ENCODE results near the gene CRIP1.

The CRIP1 gene

GRCh38 chr14:105446971-105447370 is 39.7 kb upstream of the CRIP1 start:
- DNase-seq (ENCODE audit: insufficient read length, low spot score) (no peak), FAIRE-seq (no peak)
- no peak for TF ChIP-seq POLR2A (IDR thresholded peaks at IDR 0.05; ENCODE audit: low read depth, low read length)

GRCh38 chr14:105447651-105448640 is 38.7 kb upstream of the CRIP1 start:
- DNase-seq (ENCODE audit: insufficient read length, low spot score), result no peak
- no peak for TF ChIP-seq POLR2A (IDR thresholded peaks at IDR 0.05; ENCODE audit: low read depth, low read length)
- FAIRE-seq, result no peak

GRCh38 chr14:105448706-105449111 is 38.0 kb upstream of the CRIP1 start:
- no peak for TF ChIP-seq POLR2A (IDR thresholded peaks at IDR 0.05; ENCODE audit: low read depth, low read length)
- FAIRE-seq, result no peak
- peak; percentile 75 for DNase-seq (ENCODE audit: insufficient read length, low spot score)

- DNase-seq (ENCODE audit: insufficient read length, low spot score) (no peak), FAIRE-seq (no peak)
- no peak for TF ChIP-seq POLR2A (IDR thresholded peaks at IDR 0.05; ENCODE audit: low read depth, low read length)
Measured at GRCh38 chr14:105449276-105450122, 37.2 kb upstream of the CRIP1 start.

GRCh38 chr14:105450123-105450505 is 36.6 kb upstream of the CRIP1 start:
- TF ChIP-seq POLR2A (IDR thresholded peaks at IDR 0.05; ENCODE audit: low read depth, low read length), result no peak
- DNase-seq (ENCODE audit: insufficient read length, low spot score) (no peak), FAIRE-seq (no peak)

GRCh38 chr14:105450864-105451720 is 35.6 kb upstream of the CRIP1 start:
- FAIRE-seq, result no peak

GRCh38 chr14:105452963-105453362 is 33.7 kb upstream of the CRIP1 start:
- FAIRE-seq, result no peak
- DNase-seq (ENCODE audit: insufficient read length, low spot score), result no peak
- no peak for TF ChIP-seq POLR2A (IDR thresholded peaks at IDR 0.05; ENCODE audit: low read depth, low read length)

More at GRCh38 chr14:105450864-105451720, 35.6 kb upstream of the CRIP1 start:
- TF ChIP-seq POLR2A (IDR thresholded peaks at IDR 0.05; ENCODE audit: low read depth, low read length), result no peak
- no peak for DNase-seq (ENCODE audit: insufficient read length, low spot score)

GRCh38 chr14:105453847-105454246 is 32.8 kb upstream of the CRIP1 start:
- DNase-seq (ENCODE audit: insufficient read length, low spot score) (no peak), FAIRE-seq (no peak)
- no peak for TF ChIP-seq POLR2A (IDR thresholded peaks at IDR 0.05; ENCODE audit: low read depth, low read length)

GRCh38 chr14:105455086-105455640 is 31.5 kb upstream of the CRIP1 start:
- FAIRE-seq (no peak), DNase-seq (ENCODE audit: insufficient read length, low spot score) (no peak)
- TF ChIP-seq POLR2A (IDR thresholded peaks at IDR 0.05; ENCODE audit: low read depth, low read length), result no peak

- FAIRE-seq (no peak), DNase-seq (ENCODE audit: insufficient read length, low spot score) (no peak)
- TF ChIP-seq POLR2A (IDR thresholded peaks at IDR 0.05; ENCODE audit: low read depth, low read length), result no peak
Measured at GRCh38 chr14:105455766-105456660, 30.7 kb upstream of the CRIP1 start.

- FAIRE-seq (no peak), DNase-seq (ENCODE audit: insufficient read length, low spot score) (no peak)
- no peak for TF ChIP-seq POLR2A (IDR thresholded peaks at IDR 0.05; ENCODE audit: low read depth, low read length)
Measured at GRCh38 chr14:105456736-105457617, 29.7 kb upstream of the CRIP1 start.

Data from H54 (cell line).